HG02970 (cell line): ENCODE data around the gene LBR.

Source experiments
- ATAC-seq: cut with Tn5 transposase; IDR thresholded peaks from one replicate; pipeline ENCODE4 v1.9.1; 2021; ENCODE audit warnings: mild to moderate bottlenecking, moderate library complexity, moderate number of reproducible peaks; ENCODE audit not compliant: unreplicated experiment, low FRiP score

Gene LBR

DNA sequence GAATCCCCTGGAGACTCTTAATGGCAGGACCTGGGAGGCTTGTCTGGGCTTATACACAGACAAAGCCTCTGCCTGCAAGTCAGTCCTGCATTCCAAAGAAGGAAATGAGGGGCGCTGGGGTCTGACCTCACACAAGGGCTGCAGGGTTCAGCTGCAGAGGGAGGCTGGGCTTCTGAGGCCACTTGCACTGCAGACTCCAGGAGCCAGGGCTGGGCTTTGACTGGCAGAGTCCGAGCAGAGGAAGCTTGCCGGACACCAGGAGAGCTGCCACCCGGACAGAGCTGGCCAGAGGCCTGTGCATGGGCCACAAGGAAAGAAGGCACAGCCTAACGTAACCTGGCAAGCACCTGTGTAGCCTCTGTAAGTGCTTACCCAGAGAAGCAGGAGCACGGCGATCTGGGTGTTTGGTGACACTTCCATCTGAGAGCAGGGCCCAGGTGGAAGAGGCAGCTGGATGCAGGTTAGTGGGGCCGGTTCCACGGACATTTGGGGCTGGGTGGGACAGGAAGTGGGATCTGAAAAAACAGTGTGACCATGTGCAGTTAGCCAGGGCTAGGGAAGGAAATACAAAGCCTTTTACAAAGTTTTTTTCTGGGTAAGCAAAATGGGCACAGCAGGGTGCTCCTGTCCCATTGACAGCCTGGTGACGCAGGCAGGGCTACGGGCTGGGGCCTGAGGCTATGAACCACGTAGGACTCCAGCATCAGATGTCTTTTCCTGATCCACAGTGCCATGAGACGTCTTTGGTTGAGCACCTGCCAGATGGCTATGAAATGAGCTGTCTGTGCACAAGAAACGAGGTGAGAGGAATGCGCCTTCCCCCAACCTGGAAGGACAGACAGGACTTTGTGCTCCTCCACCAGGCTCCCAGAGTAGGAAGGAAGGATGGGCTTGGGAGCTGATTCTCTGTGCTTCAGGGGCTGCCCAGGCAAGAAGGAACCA lies 37.3 kb upstream of the LBR start:
- no peak for ATAC-seq

DNA sequence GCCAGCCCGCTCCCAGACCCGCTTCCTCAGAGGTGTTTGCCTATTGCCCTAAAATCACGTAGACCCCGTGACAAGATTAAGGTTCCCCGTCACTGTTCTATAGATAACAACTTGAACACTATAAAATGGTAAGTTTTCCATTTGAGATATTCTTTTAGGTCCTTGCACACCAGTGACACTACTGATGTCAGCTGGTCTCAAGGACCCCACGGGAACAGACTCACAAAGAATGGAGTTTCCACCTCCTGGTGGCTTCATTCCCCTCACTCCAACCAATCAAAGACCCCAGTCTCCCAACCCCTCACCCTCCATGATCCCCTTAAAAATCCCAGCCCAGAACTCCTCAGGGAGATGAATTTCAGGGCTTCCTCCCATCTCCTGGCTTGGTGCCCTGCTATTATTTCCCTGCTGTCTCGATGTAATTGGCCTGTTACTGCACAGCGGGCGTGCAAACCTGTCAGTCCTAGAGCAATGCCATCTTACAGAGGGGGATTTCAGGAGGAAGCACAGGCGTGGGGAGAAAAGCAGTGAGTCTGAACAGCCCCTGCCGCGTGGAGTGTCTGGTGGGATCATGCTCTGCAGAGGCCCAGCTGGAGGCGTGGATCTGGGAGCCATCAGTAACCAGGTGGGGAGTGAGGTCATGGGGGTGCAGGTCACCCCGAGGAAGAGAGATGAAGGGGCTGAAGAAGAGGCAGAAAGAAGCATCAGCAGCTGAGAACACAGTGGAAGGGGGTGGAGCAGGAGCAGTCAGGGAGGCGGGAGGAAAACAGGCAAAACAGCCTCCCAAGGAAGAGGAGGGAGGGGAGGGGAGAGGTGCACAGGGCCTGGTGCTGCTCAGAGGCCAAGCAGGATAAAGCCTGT lies 35.1 kb upstream of the LBR start:
- ATAC-seq: no peak

DNA sequence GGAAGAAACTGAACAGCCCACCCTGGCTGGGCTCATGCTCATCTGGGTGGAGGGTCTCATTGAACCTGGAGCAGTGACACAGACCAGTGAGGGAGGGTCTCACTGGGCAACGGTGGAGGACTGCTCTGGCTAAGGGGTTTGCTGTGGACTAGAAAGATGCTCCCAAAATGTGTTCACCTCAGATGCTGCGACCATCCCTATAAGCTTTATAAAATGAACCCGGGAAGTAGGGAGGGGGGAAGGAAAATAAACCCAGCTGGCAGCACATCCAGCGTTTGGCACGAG lies 34.5 kb upstream of the LBR start:
- ATAC-seq: no peak

DNA sequence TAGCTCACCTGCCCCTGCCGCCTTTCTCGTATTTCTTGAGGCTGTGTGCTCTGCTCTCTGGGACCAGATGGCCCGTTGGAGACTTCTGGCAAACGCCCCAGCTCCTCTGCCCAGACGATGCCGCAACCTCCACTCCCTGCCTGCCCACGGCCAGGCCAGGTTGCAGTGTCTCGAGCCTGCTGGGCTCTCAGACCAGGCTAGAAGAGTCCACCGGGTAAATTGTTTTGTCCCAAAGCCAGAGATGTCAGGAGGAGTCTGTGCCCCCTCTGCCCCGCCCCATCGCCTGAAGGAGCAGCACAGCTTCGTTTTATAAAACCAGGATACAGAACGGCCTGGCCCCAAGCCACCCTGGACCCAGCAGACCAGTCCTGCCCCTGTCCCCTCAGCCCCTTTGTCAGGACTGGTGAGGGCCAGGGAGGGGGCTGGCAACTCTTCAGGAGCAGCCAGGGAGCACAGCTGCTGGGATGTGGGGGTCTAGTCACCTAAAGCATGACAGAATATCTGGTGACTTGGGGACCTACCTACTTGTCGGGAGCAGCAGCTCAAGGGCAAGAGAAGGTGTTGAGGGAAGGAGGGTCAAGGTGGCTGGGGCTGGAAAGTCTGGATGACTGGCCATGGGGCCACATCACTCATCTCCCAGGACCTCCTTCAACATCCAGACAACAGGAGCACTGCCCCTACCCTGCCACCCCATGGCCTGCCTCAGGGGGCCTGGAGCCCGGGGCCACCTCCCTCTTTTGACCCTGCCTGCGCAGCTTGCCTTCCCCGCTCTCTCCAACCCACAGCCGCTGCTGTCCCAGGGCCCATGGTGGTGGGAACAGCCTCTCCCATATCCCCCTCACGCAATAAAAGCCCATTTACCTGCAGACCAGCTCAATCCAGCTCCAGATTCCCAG lies 33.9 kb upstream of the LBR start:
- ATAC-seq: no peak

DNA sequence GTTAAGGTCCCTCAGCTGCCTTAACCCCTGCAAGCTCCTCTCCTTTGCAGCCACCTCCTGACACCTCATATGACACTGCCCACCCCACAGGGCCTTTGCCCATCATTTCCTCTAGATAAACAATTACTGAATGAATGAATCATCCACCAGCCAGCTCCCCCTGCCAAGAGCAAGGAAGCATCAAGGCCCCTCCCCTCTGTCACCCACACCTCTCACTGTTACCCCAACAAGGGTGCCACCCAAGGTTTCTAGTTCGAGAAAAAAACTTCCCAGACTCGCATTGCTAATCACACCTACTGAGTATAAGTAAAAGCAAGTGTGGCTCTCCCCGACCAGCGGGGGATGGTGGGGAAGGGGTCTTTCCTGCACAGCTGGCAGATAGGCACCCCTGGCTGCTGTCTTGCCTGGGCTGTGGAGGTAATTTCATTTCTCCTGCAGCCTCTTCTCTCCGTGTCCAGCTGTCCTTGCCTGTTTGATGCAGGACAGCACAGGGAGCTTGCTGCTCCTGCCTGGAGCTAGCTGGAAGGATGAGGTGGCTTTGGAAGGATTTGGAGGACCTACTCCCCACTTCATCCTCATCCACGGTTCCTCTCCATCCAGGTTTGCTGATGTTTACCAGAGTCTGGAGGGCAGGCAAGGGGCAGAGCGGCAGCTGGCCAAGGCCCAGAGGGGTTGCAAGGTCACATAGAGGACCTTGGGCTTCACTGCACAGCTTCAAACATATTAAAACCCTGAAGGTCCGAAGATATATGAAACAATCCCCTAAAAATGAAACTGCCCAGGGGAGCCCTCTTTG lies 33.1 kb upstream of the LBR start:
- ATAC-seq: no peak

DNA sequence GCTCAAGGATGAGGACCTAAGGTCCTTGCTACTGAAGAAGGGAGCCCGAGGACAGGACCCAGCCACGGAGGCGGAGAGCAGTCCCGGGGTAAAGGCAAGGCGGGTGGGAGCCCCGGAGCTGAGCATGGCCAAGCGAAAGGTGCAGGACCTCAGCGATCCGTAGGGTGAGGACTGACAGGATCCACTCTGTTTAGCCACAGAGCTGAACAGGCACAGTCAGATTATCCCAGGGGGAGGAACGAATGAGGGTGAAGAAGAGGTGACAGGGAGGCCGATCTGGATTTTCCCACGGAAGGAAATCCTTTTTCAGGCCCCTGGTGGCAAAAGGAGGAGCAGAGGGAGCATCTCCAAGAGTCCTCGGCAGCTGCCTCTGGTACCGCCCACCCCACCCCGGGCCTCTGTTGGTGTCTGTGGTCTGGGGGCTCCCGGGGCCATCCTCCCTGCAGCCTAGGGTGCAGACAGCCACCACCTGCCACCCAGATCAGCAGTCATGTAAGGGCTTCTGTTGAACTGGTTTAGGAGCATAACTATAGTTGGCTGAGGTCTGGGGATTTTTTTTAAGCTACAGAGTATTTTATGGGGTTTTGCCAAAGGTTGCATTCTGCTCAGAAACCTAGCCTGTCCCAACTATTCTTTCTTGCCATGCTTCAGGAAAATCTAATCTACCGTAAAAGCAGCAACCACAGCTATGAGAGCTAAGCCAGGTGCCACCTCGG lies 32.3 kb upstream of the LBR start:
- no peak for ATAC-seq

DNA sequence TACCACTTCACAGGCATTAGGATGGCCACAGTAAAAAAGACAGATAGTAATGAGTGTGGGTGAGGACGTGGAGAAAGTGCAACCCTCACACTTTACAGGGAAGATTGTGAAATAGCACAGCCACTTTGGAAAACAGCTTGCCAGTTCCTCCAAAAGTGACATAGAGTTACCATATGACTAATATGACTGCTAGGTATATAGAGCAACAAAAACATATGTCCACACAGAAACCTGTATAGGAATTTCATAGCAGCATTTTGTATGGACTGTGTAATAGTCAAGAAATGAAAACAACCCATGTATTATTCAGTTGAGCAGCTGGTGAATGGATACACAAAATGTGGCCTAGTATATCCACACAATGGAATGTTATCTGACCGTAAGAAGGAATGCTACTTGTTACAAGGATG lies 30.4 kb upstream of the LBR start:
- ATAC-seq: no peak

DNA sequence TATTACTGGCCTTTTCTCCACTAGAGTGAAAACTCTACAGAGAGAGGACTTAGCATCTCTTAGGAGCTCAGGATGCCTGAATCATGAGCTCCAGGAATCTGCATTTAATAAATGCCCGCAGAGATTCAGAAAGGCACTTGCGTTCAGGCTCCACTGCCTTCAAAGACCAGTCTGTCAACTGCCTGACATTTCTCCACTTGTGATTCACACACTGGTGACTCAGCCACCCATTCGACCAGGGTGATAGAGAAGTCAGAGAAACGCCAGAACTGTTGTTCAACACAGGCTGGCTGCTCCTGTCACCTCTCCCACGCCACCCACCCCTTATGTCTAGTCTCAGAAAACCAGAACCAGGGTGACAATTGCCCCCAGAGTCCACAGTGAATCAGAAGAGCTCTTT lies 26.9 kb upstream of the LBR start:
- ATAC-seq: no peak

DNA sequence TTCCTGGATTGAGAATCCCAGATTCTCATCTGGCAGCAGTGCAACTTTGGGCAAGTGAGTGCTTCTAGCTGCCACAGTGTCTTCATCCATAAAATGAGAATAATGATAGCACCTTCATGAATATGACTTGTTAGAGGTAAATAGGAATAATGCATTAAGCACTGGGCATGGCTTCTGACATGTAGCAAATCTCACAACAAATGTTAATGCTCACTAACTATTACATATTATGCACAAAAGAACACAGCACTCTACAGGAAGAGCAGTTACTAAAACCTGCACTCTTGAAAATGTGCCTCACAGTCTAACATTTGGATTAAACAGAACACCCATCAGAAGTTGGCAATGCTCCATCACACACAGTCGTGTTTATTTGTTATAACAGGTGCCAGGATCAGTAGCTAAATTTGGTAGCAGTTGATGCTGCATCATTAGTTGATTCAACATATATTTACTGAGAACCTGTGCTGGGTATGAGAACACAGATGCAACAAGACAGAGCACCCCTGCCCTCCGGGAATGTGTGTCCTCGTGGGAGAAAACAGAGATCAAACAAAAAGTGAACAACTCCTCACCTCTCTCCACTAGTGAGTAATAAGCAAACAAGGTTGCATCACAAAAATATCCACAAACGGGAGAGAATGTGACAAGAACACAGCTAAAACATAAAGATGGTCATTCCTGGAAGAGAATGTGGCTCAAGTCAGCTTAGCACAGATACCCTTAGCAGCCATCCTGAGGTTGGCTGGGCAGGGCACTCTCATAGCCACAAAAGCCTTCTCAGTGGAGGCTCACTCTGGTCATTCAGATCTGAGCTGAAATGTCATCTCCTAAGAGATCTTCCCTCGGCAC lies 26.2 kb upstream of the LBR start:
- no peak for ATAC-seq

DNA sequence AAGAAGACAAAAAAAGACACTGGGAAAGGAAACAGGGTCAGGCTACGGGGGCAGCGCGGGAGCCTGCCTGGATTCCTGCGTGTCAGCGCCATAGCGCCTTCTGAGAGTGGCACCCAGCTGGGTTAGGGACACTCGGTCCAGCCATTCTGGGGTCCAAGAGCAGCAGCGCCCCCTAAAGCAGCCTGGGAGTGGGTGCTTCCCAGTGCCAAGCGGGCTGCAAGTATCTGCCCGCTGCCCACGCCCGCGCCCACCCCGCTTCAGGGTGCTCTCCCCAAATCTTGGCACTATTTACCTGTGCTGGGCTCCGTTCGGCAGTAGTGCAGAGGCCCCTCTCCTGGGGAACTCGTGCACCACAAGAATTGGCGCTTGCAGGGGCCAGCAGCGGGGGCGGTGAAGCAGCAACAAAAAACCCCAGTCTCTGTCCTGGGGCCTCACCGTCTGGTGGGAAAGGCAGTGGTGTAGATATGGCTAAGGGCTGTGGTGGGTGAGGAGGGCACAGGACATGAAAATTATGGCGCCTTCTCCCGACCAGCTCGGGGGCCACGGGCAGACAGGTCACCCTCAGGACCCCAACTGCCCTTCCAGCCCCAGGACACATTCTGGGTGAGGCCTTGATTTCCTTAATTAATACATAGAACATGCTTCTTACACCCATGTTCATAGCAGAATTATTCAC lies 24.1 kb upstream of the LBR start:
- ATAC-seq: no peak

DNA sequence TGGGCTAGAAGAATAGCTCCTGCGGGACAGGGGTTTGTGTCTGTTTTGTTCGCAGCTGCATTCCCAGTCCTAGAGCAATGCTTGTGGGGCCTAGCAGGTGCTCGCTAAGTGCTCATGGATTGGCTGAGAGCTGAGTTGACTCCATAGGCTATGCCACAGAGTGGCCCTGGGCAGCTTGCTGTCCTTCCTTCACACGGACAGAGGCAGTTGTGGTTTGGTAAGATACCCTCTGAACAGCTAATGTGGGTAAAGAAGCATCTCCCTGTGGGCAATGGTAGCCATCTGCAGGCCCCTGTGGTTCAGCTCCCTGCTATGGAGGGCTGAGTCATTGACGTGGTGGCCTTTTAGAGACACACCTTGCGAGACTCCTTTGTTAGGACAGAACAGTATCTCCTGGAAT lies 23.5 kb upstream of the LBR start:
- ATAC-seq: no peak

DNA sequence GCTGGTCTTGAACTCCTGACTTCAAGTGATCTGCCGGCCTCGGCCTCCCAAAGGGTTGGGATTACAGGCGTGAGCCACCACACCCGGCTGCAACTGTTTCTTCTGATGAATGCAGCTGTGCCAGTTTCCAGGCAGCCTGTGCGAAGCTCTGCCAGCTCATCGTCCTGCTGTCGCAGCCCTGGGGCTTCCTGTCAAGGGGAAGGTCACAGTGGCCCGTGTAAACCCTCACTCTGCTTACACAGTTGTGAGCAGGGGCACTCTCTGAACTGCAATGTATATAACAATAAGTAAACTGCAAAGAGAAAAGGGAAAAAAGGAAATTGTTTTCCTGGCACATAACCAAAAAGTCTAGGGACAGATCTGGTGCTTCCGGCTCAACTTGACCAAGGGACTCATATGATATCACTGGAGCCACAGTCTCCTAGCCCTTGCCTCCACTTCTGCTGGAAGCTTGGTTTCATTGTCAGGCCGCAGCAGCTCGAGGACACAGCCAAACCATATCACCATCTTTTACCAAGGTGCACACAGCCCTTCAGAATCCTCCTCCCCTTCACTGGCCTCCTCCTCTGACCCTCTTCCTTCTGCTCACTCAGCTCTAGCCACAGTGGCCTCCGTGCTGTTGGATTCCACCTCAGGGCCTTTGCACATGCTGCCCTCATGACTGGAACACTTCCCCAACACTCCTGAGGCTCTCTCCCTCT lies 22.8 kb upstream of the LBR start:
- no peak for ATAC-seq

DNA sequence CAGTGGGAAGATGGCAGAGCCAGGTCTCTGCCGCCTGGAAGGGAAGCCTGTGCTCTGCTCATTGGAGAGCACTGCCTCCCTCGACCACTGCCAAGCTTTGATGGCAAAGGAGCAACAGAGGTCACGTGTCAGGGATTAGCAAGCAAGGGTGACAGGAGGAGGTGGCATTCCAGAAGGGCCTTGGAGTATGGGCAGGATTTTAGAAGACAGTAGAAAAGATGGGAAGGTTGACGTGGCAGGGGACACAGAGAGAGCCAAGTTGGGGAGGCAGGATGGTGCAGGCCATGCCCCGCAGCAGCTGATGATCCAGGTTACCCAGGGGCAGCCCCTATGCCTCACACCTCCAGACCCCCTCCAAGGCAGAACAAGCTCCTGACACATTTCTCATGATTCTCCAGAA lies 21.9 kb upstream of the LBR start:
- ATAC-seq: no peak

DNA sequence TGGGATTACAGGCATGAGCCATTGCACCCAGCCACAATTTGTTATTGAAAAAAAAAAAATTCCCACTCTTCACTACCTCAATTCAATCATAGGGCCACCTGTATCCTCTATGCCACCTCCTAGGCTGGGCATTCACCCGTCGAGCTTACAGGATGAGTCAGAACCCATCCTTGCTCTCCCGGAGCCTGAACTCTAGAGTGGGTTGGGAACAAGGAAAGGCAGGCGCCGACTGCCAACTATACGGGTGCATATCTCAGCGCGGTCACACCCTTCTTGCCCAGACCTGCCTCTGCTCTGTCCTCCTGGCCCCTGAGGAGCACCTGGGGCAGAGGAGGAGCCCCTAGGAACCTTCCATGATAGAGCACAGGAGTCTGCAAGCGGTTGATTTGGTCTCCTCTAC lies 21.4 kb upstream of the LBR start:
- ATAC-seq: no peak

DNA sequence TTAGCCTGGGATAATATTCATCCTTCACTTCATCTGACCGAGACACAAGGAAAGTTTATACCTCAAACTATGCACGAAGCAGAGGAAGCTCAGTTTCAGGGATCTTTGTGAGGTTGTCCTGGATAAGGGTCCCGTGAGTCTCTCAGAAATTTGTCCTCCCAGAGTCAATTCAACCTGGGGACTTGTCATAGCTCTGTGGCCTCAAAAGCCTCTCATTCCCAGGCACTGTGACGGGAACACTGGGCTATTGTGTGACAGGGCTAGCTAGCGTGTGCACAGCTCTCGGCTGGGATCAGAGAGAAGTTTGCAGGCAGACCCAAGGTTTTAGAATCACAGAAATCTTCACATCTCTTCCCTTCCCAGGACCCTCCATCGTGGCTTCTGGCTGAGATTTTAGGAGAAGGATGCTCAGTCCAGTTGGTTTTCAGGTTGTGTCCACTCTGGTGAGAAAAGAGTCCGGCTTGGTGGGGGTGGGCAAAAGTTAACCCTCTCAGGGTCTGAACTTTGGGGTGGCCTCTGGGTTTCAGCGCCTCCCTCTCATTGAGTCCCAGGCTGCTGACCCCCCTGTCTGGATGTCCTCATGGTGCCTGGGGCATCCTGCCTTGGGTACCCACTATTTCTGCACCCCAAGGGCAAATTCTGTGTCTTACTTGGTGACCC lies 20.4 kb upstream of the LBR start:
- ATAC-seq: no peak

DNA sequence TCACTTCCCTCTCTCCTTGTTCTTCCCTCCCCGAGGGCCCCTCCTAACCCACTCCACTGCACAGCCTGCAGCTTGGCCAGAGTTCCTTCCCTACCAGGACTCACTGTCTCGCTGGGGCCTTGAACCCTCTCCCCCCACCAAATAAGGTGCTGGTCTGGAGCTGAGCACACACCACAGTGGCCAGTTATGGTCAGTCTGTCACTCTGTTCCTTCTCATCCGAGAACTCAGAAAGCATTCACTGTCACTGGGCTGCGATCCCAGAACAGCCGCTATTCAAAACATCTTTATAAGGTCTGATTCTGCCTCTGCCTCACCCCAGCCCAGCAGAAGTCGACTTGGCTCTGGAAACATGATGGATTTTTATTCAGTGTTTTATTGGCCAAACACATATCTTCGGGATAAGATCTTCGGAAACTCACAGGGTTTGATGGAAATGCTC lies 19.8 kb upstream of the LBR start:
- ATAC-seq: no peak
